GM21367 (cell line): ENCODE data around the gene TNFRSF19.

ENCODE experiments used
- ATAC-seq: cut with Tn5 transposase; IDR thresholded peaks from one replicate; pipeline ENCODE4 v1.9.1; 2021; ENCODE audit not compliant: unreplicated experiment

Gene TNFRSF19

GRCh38 chr13:23711355-23711754 lies 141.1 kb downstream of the TNFRSF19 start:
- no peak for ATAC-seq

- ATAC-seq, result no peak
Observed at GRCh38 chr13:23714672-23715071, 144.5 kb downstream of the TNFRSF19 start.

- ATAC-seq, result no peak
Observed at GRCh38 chr13:23715092-23715761, 145.0 kb downstream of the TNFRSF19 start.

- no peak for ATAC-seq
Observed at GRCh38 chr13:23715762-23716235, 145.6 kb downstream of the TNFRSF19 start.

GRCh38 chr13:23716401-23716800 lies 146.2 kb downstream of the TNFRSF19 start:
- ATAC-seq, result no peak

GRCh38 chr13:23718996-23719395 lies 148.8 kb downstream of the TNFRSF19 start:
- no peak for ATAC-seq

GRCh38 chr13:23722726-23723453 lies 152.7 kb downstream of the TNFRSF19 start:
- no peak for ATAC-seq

GRCh38 chr13:23723471-23723870 lies 153.3 kb downstream of the TNFRSF19 start:
- no peak for ATAC-seq

GRCh38 chr13:23724196-23724970 lies 154.2 kb downstream of the TNFRSF19 start:
- ATAC-seq, result no peak
